CD4-positive, alpha-beta T cell treated with Interleukin-21 for 1 hour (primary cell): ENCODE results near the gene MYO5C.
"Not testable (repeated sequence)": the region's sequence is repeated elsewhere in the genome, so short reads cannot be mapped to it uniquely, and the experiment has no call there.

ENCODE experiments used
- DNase-seq: peaks from one replicate; pipeline ENCODE4 v3.0.0-alpha.2; 2020

Gene MYO5C

DNA sequence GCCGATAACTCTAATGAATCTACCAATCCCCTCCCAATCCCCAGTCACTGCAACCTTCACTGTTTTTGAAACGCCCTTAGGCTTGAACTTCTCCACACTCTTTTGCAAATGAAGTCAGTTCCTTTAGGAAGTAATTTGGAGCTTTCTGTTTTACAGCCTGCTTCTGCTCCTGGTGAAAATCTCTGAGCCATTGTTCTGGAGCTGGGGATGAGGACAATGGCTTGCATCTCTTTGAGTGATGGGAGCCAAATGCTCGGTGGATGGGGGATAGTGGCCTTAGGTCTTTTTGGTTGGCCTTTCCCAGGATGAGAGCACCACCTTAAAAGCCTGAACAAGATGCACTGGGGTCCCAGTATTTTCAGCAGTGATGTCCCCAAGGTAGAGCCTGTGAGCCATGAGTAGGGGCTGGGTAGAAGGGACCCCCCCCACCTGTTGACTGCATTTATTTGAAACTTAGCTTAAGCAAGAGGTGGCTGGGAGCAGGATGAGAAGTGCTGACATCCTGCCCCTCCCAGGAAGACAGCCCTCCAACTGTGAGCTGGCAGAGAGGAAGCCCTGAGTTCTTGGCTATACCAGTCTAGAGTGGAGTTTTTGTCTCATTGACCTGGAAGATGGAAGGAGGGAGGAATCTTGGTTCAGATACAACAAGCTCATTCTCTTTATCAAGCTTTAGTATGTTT, 7.6 kb upstream of the MYO5C start:
- no peak for DNase-seq

DNA sequence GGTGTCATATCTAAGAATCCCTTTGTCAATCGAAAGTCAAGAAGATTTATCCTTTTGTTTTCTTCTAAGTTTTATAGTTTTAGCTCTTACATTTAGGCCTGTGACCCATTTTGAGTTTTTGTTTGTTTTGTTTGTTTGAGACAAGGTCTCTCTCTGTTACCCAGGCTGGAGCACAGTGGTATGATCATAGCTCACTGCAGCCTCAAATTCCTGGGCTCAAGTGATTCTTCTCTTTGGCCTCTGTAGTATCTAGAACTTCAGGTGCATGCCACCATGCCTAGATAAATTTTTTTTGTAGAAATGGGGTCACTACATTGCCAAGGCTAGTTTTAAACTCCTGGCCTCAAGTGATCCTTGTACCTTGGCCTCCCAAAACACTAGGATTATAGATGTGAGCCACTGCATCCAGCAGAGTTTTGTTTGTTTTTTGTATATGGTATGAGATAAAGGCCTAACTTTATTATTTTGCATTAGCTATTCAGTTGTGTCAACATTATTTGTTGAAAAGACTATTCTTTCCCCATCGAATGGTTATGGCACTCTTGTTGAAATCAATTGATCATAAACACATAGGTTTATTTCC, 5.8 kb upstream of the MYO5C start:
- DNase-seq, result no peak

DNA sequence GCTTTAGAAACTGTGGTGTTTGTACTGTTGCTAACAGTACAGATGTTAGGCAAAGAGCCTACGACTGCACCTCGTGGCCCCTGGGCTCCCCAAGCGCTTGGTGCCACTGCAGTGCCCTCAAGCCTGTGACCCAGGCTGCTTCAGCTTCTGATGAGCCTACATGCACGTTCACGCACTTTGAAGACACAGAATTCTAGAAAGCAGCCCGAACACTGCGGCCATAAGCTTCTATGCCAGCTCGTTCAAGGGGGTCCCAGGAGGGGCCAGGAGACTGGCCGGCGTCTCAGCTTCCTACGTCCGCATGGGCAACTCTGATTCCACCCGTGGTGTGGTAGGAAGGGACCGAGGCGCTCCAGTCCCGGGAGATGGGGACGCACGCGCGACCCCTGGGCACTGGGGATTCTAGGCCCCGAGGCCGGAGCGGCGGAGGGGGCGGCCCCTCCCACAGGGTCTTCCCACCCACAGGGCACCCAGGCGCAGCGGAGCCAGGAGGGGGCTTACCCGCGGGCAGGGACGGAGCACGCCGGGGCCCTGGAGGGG, 653 bp downstream of the MYO5C start:
- no peak for DNase-seq

DNA sequence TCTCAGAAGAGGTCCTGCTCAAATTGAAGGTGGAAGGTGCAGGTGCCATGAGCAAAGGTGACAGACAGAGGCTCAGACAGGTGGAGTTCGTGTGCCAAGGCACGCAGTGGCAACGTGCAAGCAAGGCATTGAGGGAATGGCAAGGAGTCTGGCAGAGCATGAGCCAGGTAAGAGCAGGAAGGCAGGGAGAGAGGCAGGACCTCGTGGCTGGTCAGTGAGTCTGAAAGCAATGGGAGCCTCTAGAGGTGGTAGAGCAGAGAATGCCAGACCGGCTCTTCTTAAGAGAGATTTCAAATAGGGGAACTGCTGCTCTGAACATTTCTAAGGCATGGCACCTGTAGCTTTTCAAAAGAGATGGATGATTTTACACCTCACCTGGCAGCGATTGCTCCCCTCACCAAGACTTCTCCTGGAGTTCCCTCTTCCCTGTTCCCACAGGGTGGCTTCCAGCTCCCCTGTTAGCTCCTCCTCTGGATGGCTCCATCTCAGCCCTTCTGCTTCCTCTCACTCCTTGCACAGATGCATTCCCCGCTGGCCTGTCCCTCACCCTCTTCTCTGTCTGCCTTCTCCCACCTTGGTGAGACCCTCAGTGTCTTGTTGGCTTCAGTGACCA, 2.7 kb downstream of the MYO5C start:
- DNase-seq, result no peak

DNA sequence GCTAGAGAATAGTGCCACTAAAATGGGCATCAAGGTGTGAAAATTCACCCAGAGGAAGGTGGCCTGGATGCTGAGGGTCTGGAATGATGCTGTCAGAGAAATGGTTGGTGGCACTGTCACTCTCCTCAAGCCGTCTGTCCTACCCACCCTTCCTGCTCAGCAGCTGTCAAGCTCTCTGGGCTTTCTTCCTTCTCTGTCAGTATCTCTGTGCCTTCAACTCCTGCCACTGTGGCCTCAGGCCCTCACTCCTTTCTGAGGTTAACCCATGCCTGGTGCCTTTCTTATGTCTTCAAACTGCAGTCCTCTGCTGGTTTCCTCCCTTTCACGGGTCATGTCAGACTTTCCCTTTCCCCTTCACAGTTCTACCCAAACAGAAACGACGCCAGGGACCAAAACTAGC, 4.4 kb downstream of the MYO5C start:
- no peak for DNase-seq

DNA sequence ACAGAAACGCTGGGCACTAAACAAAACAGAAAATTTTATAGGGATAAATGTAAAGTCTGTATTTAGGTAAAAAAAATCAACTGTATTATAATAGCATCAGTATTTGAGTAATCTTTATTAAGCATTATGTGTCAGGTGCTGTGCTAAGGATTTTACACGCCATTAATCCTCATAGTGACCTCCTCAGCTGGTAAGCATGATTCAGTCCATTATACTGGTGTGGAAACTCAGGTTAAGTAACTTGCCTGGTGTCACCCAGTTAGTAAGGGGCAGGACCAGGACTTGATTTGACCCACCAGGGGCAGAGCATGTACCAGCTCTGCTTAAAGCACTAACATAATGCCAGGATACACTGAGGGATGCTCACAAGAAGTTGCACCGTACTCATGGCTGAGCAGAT, 4.8 kb downstream of the MYO5C start:
- DNase-seq, result no peak

DNA sequence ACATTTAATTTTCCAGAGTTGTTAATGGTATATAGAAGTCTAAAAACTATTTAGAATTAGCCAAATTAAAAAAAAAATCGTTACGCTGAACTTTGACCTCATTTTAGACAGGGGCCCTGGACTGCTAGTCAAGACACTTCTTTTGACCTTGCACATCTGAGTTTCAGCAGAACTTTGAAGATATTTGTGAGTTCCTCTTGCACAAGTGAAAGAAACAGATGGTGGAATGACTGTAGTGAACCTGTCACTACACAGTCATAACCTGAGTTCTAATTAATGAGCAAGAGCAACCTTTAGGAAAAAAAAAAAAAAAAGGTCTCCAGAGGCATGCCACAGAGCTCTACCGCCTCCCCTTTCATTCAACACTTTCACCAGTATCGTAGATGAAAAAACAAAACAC, 5.3 kb downstream of the MYO5C start:
- no peak for DNase-seq

DNA sequence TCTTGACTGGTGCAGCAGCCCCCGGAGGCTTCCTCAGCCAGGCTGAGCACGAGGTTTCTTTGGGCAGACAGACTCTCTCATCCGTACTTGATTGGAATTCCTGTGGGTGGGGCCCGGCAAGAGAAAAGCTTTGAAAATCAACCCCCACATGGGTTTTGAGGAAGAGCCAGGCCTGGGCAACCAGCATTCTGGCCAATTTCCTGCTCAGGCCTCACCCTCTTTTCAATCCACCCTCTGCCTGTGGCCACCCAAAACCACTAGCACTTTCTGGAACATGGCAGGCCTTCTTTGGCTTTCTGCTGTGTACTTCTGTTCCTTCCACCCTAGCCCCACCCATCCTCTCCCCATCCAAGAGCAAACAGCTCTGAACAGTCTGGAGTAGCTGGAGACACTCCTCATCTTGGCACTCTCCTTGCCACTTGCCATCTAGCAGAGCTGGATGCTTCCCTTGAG, 5.9 kb downstream of the MYO5C start:
- DNase-seq, result no peak

DNA sequence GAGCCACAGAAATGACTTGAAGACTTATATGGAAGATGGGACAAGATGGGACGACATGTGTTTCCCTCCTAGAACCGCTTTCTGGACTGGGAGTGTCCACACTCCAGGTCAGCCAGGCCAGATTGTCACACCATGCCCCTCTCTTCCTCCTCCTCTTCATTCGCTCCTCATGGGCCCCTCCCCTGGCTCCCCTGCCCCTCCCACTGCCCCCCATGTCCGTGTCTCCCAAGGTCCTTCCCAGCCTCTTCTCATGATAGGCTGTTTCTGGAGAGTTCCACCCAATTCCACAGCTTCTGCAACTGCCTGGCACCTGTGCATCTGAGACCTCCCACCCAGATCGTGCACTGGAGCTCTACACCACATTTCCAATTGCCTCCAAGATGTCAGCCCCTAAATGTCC, 6.6 kb downstream of the MYO5C start:
- no peak for DNase-seq

DNA sequence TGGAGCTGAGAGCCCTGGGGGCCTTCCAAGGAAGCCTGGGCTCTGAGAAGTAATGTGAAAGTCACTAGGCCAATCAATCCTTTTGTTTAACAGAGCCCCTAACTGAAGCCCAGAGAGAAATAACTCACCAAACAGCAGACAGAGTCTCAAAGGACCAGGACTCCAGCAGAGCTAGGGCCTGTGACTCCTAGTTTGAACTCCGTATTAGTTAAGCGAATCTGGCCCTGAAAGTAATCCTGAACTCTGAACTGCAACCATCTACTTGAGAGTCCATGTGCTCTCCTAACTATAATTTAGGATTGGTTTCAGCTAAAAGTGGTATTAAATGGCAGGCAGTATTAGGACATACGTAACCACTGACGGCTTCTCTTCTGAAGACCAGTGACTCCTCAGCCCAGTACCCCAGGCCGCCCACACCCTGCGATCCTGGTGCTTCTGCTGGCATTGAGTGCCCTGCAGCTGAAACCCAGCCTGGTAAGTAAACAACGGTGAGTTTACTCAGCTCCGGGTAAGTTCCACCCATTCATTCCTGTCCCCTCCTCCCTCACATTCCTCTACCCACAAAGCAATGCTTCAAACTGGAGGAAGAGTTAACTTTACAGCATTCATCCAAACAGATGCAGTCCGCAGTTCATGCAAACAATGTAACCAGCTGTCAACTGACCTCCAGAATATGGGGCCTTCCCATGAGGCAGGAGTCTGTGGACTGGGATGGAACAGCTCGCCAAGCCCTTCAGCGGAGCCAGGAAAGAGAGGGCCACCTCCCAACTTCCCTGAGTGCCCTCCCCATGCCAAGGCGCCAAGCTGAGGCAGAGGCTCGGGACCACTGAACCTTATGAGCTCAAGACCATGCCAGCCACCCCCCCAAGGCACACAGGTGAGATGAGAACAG, 7.3 kb downstream of the MYO5C start:
- DNase-seq, result no peak

DNA sequence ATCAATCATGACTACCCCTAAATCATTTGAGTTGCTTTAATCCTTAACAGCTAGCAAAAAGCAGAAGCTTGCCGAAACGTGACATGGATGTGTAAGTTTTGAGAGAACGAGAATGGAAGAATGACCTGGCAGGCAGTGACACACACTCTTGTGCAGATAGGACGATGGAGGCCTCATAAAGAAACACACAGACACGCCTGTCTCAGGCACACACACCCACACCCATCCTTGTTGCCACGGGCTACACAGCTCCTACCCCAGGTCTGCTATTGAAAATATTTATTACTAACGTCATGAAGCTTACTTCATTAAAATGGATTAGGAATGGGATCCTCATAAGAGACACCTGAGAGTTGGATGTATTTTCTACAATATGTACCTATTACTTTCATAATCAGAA, 8.5 kb downstream of the MYO5C start:
- DNase-seq, result no peak

DNA sequence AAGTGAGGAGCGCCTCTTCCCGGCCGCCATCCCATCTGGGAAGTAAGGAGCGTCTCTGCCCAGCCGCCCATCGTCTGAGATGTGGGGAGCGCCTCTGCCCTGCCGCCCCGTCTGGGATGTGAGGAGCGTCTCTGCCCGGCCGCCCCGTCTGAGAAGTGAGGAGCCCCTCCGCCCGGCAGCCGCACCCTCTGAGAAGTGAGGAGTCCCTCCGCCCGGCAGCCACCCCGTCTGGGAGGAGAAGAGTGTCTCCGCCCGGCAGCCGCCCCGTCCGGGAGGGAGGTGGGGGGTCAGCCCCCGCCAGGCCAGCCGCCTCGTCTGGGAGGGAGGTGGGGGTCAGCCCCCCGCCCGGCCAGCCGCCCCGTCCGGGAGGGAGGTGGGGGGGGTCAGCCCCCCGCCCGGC, 9.7 kb downstream of the MYO5C start:
- not testable (repeated sequence) for DNase-seq

DNA sequence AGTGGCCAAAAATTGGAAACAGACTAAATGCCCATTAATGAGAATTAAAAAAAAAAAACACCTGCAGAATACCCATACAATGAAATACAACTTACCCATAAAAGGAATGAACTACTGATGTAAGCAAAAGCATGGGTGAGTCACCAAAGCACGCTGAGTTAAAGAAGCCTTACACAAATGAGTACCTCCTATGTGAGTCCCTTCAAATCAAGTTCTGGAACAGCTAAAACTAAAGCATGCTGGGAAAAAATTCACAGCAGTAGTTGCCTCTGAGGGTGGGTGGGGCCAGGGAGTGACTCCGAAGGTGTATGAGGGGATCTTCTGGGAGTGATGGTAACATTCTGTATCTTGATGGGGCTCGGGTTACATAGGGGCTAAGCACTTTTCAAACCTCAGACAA, 11.4 kb downstream of the MYO5C start:
- DNase-seq, result no peak

DNA sequence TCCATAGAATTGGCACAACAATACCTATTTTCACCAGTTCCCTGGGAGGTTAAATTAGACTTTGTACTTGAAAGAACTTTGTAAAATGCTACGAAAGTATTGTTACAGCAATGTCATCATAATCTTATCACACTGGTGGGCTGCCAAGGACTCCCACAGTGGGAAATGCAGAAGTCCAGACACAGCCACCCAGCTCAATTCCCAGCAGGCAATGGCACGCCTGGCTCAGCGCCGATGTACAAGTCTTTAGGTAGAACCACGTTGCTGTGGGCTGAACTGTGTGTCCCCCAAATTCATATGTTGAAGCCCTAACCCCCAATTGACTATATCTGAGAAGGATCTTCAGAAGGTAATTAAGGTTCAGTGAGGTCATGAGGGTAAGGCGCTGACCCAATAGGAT, 12.3 kb downstream of the MYO5C start:
- DNase-seq, result no peak

DNA sequence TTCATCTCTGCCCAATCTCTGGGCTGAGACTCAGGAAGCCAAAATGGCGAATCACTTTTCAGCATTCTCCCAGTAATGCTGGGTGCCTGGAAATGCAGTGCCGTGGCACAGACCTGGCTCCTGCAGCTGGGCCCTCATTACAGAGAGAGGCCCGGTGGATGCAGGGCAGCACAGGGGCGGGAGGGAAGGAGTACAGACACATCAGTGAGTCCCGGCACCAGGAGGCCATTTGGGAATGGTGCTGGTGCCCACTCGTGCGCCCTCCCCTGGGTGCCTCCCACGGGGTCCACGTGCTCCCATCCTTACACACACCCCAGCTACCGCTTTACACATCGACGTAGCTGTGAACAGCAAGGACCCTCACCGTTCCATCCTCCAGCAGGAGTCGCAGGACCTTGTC, 13.2 kb downstream of the MYO5C start:
- no peak for DNase-seq

DNA sequence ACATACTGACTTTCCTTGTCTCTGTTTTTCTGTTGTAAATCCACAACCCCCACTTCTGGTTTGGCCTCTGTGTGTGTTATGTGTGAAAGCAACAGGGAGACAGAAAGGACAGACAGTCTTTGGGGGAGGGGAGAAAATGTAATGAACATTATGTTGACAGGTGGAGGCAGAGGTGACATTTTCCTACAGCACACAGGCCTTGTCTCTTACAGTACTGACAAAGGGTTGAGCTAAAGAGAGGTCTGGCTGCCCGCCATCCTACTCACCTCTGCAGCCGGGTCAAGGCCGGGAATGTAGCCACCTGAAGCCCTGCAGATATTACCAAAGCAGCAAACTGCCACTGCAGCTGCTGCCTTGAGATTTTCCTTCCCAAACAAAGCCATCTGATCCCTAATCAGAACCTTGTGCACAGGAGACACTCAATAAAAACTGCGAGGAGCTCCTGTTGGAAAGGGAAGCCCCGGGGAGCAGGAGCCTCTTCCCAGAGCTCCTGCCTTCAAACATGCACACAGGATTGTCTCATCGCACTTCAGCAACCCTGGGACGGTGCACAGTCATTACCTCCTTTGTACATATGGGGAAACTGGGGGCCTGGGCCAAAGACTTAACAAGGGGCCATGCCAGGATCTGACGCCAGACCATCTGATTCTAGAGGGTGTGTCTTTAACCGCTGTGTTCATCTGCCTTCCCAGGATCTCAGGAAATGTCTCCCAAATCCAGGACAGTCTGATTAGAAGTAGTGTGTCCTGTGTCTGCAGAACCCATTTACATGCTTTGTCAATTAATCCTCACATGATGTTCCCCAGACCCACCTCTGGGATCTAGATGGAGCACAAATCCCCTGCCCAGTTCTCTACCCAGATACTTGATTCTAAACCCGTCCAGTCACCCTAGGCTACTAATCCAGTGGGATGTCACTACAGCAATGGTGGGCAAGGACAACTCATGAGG, 14.2 kb downstream of the MYO5C start:
- DNase-seq, result no peak

DNA sequence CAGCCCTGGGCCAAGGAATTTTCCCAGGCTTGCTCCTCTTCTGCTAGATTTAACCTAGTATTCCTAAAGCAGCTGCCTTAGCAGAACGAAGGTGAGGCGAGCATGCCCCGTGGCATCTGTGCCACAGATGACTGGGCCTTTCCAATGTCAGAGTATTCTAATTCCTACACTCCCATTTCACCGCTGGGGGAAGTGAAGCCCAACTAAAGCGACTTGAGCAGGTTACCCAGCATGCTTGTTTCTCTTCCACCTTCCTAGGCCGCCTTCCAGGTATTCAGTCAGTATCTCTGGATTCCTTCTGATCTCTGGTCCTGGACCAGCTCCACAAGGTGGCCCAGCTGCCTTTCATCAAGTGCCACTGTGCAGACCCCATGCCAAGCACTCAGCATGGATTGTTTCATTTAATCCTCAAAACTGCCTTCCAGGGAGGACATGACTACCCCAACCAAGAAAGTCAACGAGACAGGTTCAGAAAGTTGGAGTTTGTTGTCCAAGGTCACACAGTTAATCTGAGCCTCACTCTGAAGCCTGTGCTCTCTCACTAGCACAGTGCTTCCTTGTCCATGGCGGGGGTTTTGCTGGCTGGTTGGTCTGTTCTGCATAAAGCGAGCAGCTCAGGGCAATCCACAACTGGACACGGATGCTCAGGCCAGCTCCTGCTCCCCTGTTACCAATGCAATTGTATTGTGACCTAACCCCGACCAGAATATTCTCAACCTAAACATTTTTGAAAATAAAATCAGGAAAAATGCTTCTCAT, 15.1 kb downstream of the MYO5C start:
- DNase-seq, result no peak

DNA sequence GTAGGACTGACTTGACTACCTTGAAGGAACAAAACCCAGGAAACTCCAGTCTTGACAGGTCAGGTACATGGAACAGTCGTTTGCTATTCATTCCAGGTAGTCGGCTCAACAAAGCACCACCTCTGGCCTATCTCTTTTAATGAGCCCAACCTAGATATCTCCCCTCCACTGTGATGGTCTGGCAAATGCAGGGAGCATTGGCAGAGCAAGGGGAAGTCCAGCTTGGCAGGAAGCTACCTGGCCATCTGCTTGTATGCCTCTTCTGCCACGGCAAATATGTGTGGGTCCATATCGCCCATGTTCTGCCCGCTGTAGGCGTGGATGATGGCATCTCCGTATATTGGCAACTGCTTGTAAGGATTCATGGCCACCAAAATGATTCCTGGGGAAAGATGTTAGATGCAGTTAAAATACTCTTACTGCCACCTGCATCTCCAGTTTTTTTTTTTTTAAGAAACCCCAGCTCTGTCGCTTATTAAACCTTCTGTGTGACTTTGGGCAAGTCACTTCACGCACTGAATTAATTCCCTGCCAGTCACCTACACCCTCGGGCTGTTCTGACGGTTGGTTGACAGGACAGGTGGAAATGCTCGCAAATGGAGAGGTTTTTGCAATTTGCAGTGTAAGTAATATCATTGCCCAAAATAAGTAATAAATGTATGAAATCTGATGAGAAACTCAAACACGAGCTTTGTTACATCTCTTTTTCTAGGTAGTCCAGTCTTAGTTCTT, 16.8 kb downstream of the MYO5C start:
- no peak for DNase-seq

DNA sequence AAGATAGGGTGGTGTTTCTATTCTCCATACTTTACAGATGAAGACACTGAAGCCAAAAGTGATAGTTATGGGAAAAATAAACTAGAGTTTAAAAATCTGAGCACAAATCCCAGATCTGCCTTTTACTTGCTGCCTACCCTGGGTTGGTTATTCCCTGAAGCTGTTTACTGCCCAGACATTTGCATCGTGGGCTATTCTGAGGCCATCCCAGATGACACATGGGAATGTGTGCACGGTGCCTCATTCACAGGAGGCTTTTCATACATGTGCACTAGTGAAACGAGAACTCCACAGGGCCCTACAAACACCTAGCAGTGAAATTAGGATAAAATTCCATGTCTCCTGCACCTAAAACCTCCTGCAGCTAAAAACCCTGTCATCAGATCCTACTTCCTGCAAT, 17.5 kb downstream of the MYO5C start:
- no peak for DNase-seq

DNA sequence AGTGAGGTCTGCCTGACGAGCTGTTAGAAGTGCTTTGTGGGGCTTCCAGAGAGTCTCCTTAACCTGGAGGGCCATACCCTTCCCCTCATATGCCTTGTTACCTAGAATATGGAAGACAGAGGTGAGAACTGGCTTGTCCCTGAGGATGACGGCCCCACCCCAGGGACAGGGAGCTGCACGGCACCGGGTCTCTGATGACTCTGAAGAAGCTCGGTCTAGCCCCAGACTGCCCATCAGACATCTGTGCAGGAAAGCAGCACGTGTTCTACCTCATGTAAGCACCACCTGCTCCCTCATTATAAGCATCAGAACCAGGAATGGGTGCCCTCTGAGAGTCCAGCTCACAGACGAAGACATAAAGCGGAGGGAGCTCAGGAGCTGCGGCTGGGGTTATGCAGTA, 18.0 kb downstream of the MYO5C start:
- no peak for DNase-seq
